CD14-positive monocyte (primary cell): Measurements from ENCODE around the gene DYNLL1. TPM values are rescaled to one million over a fixed set of nuclear protein-coding genes. Genes with fewer than 3 reads are reported as not detected.

Experiments used
- DNase-seq, 3 donors: peaks; one replicate each; pipeline ENCODE4 v3.0.0-alpha.2; 2011 to 2022
- H2AFZ ChIP-seq: 2 replicates; pipeline ENCODE4 v1.6.0; 2012; ENCODE audit warnings: mild to moderate bottlenecking, low read depth, low read length, inconsistent platforms; ENCODE audit not compliant: insufficient read depth, poor library complexity, severe bottlenecking
- H3K27ac ChIP-seq, 2 donors: 1 replicate in 1 of 2; 2 replicates in 1 of 2; pipeline ENCODE4 v1.5.1; 2012 to 2013; ENCODE audit warnings: low read length in 2 of 2, control low read depth in 1 of 2, inconsistent platforms in 1 of 2, low read depth in 1 of 2, mild to moderate bottlenecking in 1 of 2
- H3K27me3 ChIP-seq, 2 donors: one replicate each; pipeline versions ENCODE4 v1.6.0 to v1.6.1; 2011 to 2013; ENCODE audit warnings: low read length in 2 of 2; ENCODE audit not compliant: control insufficient read depth in 2 of 2, insufficient read depth in 2 of 2
- H3K36me3 ChIP-seq, 2 donors: replicated peaks in 1 of 2; 1 replicate in 1 of 2; 2 replicates in 1 of 2; pipeline versions ENCODE4 v1.5.1 to v1.6.1; 2012 to 2013; ENCODE audit warnings: low read length in 2 of 2, control low read depth in 1 of 2, inconsistent platforms in 1 of 2, mild to moderate bottlenecking in 1 of 2; ENCODE audit not compliant: insufficient read depth in 2 of 2, control insufficient read depth in 1 of 2
- H3K4me1 ChIP-seq, 2 donors: 1 replicate in 1 of 2; 2 replicates in 1 of 2; pipeline versions ENCODE4 v1.5.1 to v1.6.1; 2012 to 2013; ENCODE audit warnings: low read length in 2 of 2, control low read depth in 1 of 2, inconsistent platforms in 1 of 2, mild to moderate bottlenecking in 1 of 2, moderate library complexity in 1 of 2; ENCODE audit not compliant: insufficient read depth in 2 of 2, control insufficient read depth in 1 of 2
- H3K4me2 ChIP-seq: replicated peaks from 2 replicates; pipeline ENCODE3; 2012; ENCODE audit warnings: low read length, moderate library complexity, mild to moderate bottlenecking; ENCODE audit not compliant: poor library complexity, severe bottlenecking; ENCODE audit errors: extremely low read depth
- H3K4me3 ChIP-seq, 3 experiments: fragments of 200-600 bp in 1 of 3; sonication (generic) in 1 of 3; replicated peaks in 1 of 3; 1 replicate in 2 of 3; 2 replicates in 1 of 3; pipeline ENCODE4 v1.5.1; 2011 to 2013; ENCODE audit warnings: low read length in 3 of 3, mild to moderate bottlenecking in 3 of 3, control low read depth in 2 of 3, low read depth in 2 of 3, inconsistent platforms in 1 of 3, moderate library complexity in 1 of 3
- H3K79me2 ChIP-seq: 2 replicates; pipeline ENCODE4 v1.6.0; 2012; ENCODE audit warnings: mild to moderate bottlenecking, control low read depth, inconsistent platforms, low read length, moderate library complexity; ENCODE audit not compliant: insufficient read depth
- H3K9ac ChIP-seq: 2 replicates; pipeline ENCODE4 v1.6.0; 2017; ENCODE audit warnings: low read length, mild to moderate bottlenecking; ENCODE audit not compliant: insufficient read depth, poor library complexity, severe bottlenecking
- H3K9me3 ChIP-seq, 2 donors: replicated peaks in 1 of 2; 1 replicate in 1 of 2; 2 replicates in 1 of 2; pipeline versions ENCODE4 v1.5.1 to v1.6.1; 2012 to 2013; ENCODE audit warnings: low read length in 2 of 2, control low read depth in 1 of 2; ENCODE audit not compliant: control insufficient read depth in 1 of 2, insufficient read depth in 1 of 2
- H4K20me1 ChIP-seq: 2 replicates; pipeline ENCODE4 v1.6.0; 2012; ENCODE audit warnings: mild to moderate bottlenecking, low read length, control low read depth, moderate library complexity; ENCODE audit not compliant: insufficient read depth
- H3K27ac Mint-ChIP-seq, 7 donors: one replicate each; pipeline ENCODE4 v1.8.0; 2020; ENCODE audit warnings: mild to moderate bottlenecking in 7 of 7, mixed read lengths in 7 of 7, moderate library complexity in 6 of 7, inconsistent platforms in 2 of 7
- H3K27me3 Mint-ChIP-seq, 3 donors: one replicate each; pipeline ENCODE4 v1.8.0; 2021 to 2022; ENCODE audit warnings: low read depth in 3 of 3, mild to moderate bottlenecking in 3 of 3, mixed read lengths in 3 of 3, moderate library complexity in 3 of 3, inconsistent platforms in 1 of 3
- H3K36me3 Mint-ChIP-seq, 2 donors: one replicate each; pipeline ENCODE4 v1.8.0; 2020; ENCODE audit warnings: mixed read lengths in 2 of 2, inconsistent platforms in 1 of 2, mild to moderate bottlenecking in 1 of 2
- H3K4me1 Mint-ChIP-seq: one replicate; pipeline ENCODE4 v1.8.0; 2020; ENCODE audit warnings: mild to moderate bottlenecking, mixed read lengths
- H3K4me3 Mint-ChIP-seq, 2 donors: one replicate each; pipeline ENCODE4 v1.8.0; 2020; ENCODE audit warnings: mild to moderate bottlenecking in 2 of 2, mixed read lengths in 2 of 2, moderate library complexity in 1 of 2
- H3K9me3 Mint-ChIP-seq, 7 donors: one replicate each; pipeline ENCODE4 v1.8.0; 2020 to 2022; ENCODE audit warnings: mixed read lengths in 7 of 7, mild to moderate bottlenecking in 6 of 7, moderate library complexity in 6 of 7, inconsistent platforms in 2 of 7
- CTCF ChIP-seq: fragments of 200-600 bp; IDR thresholded peaks from one replicate; pipeline ENCODE4 v1.8.0; 2022; ENCODE audit warnings: antibody characterized with exemption, mild to moderate bottlenecking
- WGBS: methylation state at CpG from one replicate; pipeline ENCODE4 v1.1.5; 2013; ENCODE audit warnings: missing lambda C conversion rate; ENCODE audit not compliant: insufficient coverage; 5-methylcytosine and 5-hydroxymethylcytosine counted together
- intact Hi-C, 2 donors: fragments of 100-400 bp; cut with micrococcal nuclease; formaldehyde crosslinking; loops; one replicate each; pipeline versions ENCODE4 v1.15.0 to v1.15.1; 2023
- polyA plus RNA-seq, 3 donors: library from polyadenylated mRNA; depleted of rRNA in 1 of 3; unstranded in 2 of 3; stranded (reverse) in 1 of 3; fragments of 300-500 nt in 2 of 3; fragments of >200 nt in 1 of 3; fragmentation: Illumina TruSeq in 2 of 3; gene quantifications; 1 replicate in 2 of 3; 2 replicates in 1 of 3; pipeline ENCODE4 v1.2.3, GENCODE V29; 2012 to 2021

The DYNLL1 gene
- polyA plus RNA-seq, 3 donors, result 184 to 504 (median 486) TPM

GRCh38 chr12:120539303-120539702, 43.4 kb downstream of the DYNLL1 start:
- Mint-ChIP-seq H3K9me3 (no peaks in the 10 kb centered on the region), H3K4me1 (peaks cover 63% of the 10 kb centered on the region), H3K27me3 (no peaks in the 10 kb centered on the region), H3K4me3 (peak overlapping the region in 1 of 2 donors; percentile 42), H3K27ac (peak overlapping the region in 5 of 7 donors; percentile 37 to 88 (median 76)), H3K36me3 (peaks cover 9 to 48% of the 10 kb centered on the region in 2 donors)
- peaks cover 100% of the 10 kb centered on the region for H3K79me2 ChIP-seq
- TF ChIP-seq CTCF, result no peak
- peaks cover 97% of the 10 kb centered on the region for H4K20me1 ChIP-seq
- H3K27me3 ChIP-seq, result no peaks in the 10 kb centered on the region
- WGBS, result 78% methylated on average over 1 of the region's 1 CpG
- peaks cover 59 to 64% of the 10 kb centered on the region in 2 donors for H3K4me1 ChIP-seq
- H3K27ac ChIP-seq, result peak overlapping the region in 1 of 2 donors; percentile 80
- intact Hi-C loops, result loop anchor here (5.0 kb wide), 2 partner anchors 38 to 42 kb away; partner anchors contain the start of gene DYNLL1 (in 1 of the 2)
- H3K9me3 ChIP-seq, result no peaks in the 10 kb centered on the region
- H3K9ac ChIP-seq, result no peak overlapping the region
- peak overlapping the region in 1 of 3 experiments; percentile 6 for H3K4me3 ChIP-seq
- H2AFZ ChIP-seq, result no peak overlapping the region
- peak overlapping the region; percentile 27 for H3K4me2 ChIP-seq
- DNase-seq, result no peak
- peaks cover under 1 to 23% of the 10 kb centered on the region in 2 donors for H3K36me3 ChIP-seq

- Histone ChIP-seq H3K79me2 (peaks cover 100% of the 10 kb centered on the region), H3K36me3 (peaks cover 5 to 31% of the 10 kb centered on the region in 2 donors), H2AFZ (no peak overlapping the region), H3K27ac (peak overlapping the region; percentile 16 to 80), H3K27me3 (no peaks in the 10 kb centered on the region), H3K4me3 (peak overlapping the region in 1 of 3 experiments; percentile 35), H4K20me1 (peaks cover 100% of the 10 kb centered on the region), H3K9ac (no peak overlapping the region), H3K4me1 (peaks cover 55 to 58% of the 10 kb centered on the region in 2 donors), H3K4me2 (peak overlapping the region; percentile 35), H3K9me3 (no peaks in the 10 kb centered on the region)
- H3K4me3 Mint-ChIP-seq, result peak overlapping the region; percentile 37 to 55
- peak overlapping the region; percentile 72 to 94 (median 89) for H3K27ac Mint-ChIP-seq
- H3K36me3 Mint-ChIP-seq, result peaks cover 10 to 49% of the 10 kb centered on the region in 2 donors
- TF ChIP-seq CTCF, result no peak
- WGBS, result 0% methylated on average over 1 of the region's 3 CpGs
- H3K9me3 Mint-ChIP-seq, result no peaks in the 10 kb centered on the region
- no peaks in the 10 kb centered on the region for H3K27me3 Mint-ChIP-seq
- intact Hi-C loops, result no loop called here
- peaks cover 61% of the 10 kb centered on the region for H3K4me1 Mint-ChIP-seq
- peak in 2 of 3 donors; percentile 12 to 50 for DNase-seq
These were observed 44.5 kb downstream of the DYNLL1 start for GRCh38 chr12:120540445-120540844.
